Psoas muscle (tissue), 8 donors: ENCODE data around the gene DISP2. TPM values are rescaled to one million over a fixed set of nuclear protein-coding genes. Genes with fewer than 3 reads are reported as not detected.

Experiments used
- ATAC-seq, 4 donors: fragments of 200-7000 bp; cut with Tn5 transposase; one replicate each; pipeline ENCODE4 v1.9.1; 2020; ENCODE audit warnings: moderate library complexity in 3 of 4, mild to moderate bottlenecking in 2 of 4
- DNase-seq, 2 donors: peaks; one replicate each; pipeline ENCODE4 v3.0.0-alpha.2; 2020
- H3K27ac ChIP-seq: fragments of 200-600 bp; one replicate; pipeline ENCODE4 v1.8.0; 2022
- H3K27me3 ChIP-seq, 3 donors: fragments of 200-600 bp in 1 of 3; one replicate each; pipeline versions ENCODE4 v1.6.1 to v1.8.0; 2013 to 2022; ENCODE audit warnings: low read length in 2 of 3, mild to moderate bottlenecking in 2 of 3, moderate library complexity in 1 of 3; ENCODE audit not compliant: insufficient read depth in 3 of 3
- H3K36me3 ChIP-seq, 2 donors: fragments of 200-600 bp in 1 of 2; one replicate each; pipeline versions ENCODE4 v1.6.1 to v1.8.0; 2013 to 2022; ENCODE audit warnings: low read depth in 1 of 2, mild to moderate bottlenecking in 1 of 2, moderate library complexity in 1 of 2; ENCODE audit not compliant: insufficient read depth in 1 of 2
- H3K4me1 ChIP-seq: fragments of 200-600 bp; one replicate; pipeline ENCODE4 v1.8.0; 2022
- H3K4me3 ChIP-seq: fragments of 200-600 bp; one replicate; pipeline ENCODE4 v1.8.0; 2022; ENCODE audit warnings: mild to moderate bottlenecking
- H3K9me3 ChIP-seq: fragments of 200-600 bp; one replicate; pipeline ENCODE4 v1.8.0; 2022
- CTCF ChIP-seq: fragments of 200-600 bp; IDR thresholded peaks from one replicate; pipeline ENCODE4 v1.8.0; 2022; ENCODE audit warnings: antibody characterized with exemption
- WGBS, 3 donors: extraction: QIAGEN DNeasy Blood & Tissue Kit; methylation state at CpG; one replicate each; pipeline versions ENCODE4 v1.1.6 to v1.1.7; 2013; 5-methylcytosine and 5-hydroxymethylcytosine counted together
- intact Hi-C, 2 donors: fragments of 100-400 bp; cut with DNase I; formaldehyde crosslinking; loops; one replicate each; pipeline versions ENCODE4 v1.11.0 to v1.14.2; 2022
- polyA plus RNA-seq, 3 donors: library from polyadenylated mRNA; stranded (reverse); fragments of 200-250 nt; gene quantifications; one replicate each; pipeline ENCODE4 v1.2.3, GENCODE V29; 2013
- total RNA-seq, 4 donors: library from RNA; stranded (reverse); fragmentation: NEBNext Ultra II Directional in 2 of 4; extraction: Animal tissue kit (Norgen Biotek cat#: 25700) in 2 of 4; gene quantifications; one replicate each; pipeline versions ENCODE4 v1.2.1 to v1.2.4, GENCODE V29; 2021 to 2023
- donor health status: healthy with polysubstance abuse.
- donor health status: DM: no; HTN: no; CAD: no; lungs with moderate emphysema.
- donor health status: Bipolar disorder and iron deficiency.
- donor health status: healthy.
- donor health status: DM: yes; HTN: yes; CAD: no.
- donor health status: DM: no; HTN: no; CAD: no.
- donor health status: DM: no; HTN: no; CAD: no.
- donor health status: DM: yes; HTN: yes; CAD: no.

Gene DISP2
- total and polyA plus RNA-seq, 7 donors: 0.05 to 2.4 (median 0.62) TPM

DNA sequence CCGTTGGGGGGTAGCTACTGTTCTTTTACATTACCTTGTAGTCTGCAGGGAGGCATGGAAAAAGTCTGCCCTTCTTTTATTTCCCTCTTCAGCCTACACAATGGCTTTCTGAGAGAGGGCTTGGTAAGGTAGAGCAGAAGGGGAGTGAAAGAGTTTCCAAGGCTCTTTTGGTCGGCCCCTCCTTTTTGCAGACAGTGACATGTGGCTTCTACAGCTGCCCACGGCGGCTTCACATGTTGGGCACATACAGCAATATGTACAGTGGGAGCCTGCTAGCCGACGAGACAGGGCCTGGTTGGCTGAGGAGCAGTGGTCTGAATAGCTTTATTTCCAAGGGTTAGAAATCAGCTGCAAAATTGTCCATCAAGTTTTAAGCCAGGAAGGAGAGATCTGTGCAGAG is 30.6 kb upstream of the DISP2 start:
- TF ChIP-seq CTCF: no peak
- H3K9me3 ChIP-seq: no peaks in the 10 kb centered on the region
- no peaks in the 10 kb centered on the region for H3K27me3 ChIP-seq
- intact Hi-C loops: no loop called here
- no peak for DNase-seq
- WGBS, 3 donors: 43 to 58% (median 48%) methylated on average over 6 of the region's 6 CpGs
- no peak overlapping the region for H3K4me3 ChIP-seq
- ATAC-seq: no peak
- peaks cover 49% of the 10 kb centered on the region for H3K4me1 ChIP-seq
- H3K27ac ChIP-seq: no peak overlapping the region
- peaks cover 0 to 17% of the 10 kb centered on the region in 2 donors for H3K36me3 ChIP-seq

- no peak for DNase-seq
- H3K27ac ChIP-seq: no peak overlapping the region
- H3K27me3 ChIP-seq: no peaks in the 10 kb centered on the region
- peaks cover 0 to 17% of the 10 kb centered on the region in 2 donors for H3K36me3 ChIP-seq
- no peak for TF ChIP-seq CTCF
- ATAC-seq: no peak
- no peak overlapping the region for H3K4me3 ChIP-seq
- intact Hi-C loops: no loop called here
- H3K9me3 ChIP-seq: no peaks in the 10 kb centered on the region
- 76 to 77% (median 76%) methylated on average over 3 of the region's 3 CpGs for WGBS, 3 donors
- H3K4me1 ChIP-seq: peaks cover 57% of the 10 kb centered on the region
Observed at GRCh38 chr15:40328176-40328575, 29.8 kb upstream of the DISP2 start.

DNA sequence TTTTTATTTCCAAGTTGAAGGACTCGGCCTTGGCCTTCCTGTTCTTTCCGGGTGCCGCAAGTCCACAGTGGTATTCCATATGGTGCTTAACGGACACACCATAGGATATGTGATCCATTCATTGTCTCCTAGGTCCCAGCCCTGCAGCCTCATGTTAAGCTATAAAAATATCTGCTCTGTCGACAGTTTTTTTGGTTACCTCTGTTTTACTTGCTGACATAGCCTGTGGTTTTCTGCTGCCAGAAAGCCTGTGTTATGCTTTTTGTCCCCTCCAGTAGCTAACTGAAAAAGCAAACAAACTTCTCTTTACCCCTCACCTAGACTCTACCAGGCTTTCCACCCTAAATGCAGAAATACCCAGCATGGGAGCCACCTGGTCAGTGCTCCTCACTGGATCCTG is 29.3 kb upstream of the DISP2 start:
- DNase-seq: no peak
- Histone ChIP-seq H3K4me3 (no peak overlapping the region), H3K36me3 (peaks cover 0 to 17% of the 10 kb centered on the region in 2 donors), H3K4me1 (peaks cover 62% of the 10 kb centered on the region), H3K27ac (no peak overlapping the region), H3K9me3 (no peaks in the 10 kb centered on the region), H3K27me3 (no peaks in the 10 kb centered on the region)
- TF ChIP-seq CTCF: no peak
- ATAC-seq: no peak
- intact Hi-C loops: no loop called here
- 78 to 88% (median 80%) methylated on average over 5 of the region's 5 CpGs for WGBS, 3 donors

DNA sequence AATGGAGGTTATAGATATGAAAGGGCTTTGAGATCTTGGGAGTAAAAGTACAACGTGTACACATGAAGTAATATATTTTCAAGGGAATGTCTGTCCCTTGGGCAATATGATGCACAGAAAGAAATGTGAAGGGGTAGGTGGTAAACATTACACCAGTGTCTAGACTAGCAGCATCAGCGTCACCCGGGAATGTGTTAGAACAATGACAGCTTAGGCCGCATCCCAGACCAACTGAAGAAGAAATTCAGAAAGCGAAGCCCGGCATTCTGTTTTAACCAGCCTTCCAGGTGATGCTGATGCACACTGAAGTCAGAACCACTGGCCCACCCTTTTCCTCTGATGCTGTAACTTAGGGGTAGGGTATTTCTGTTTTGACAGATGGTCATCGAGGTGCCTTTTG is 28.2 kb upstream of the DISP2 start:
- ATAC-seq (peak in 1 of 4 donors; percentile 4), DNase-seq (no peak)
- Histone ChIP-seq H3K36me3 (peaks cover 0 to 20% of the 10 kb centered on the region in 2 donors), H3K4me1 (peaks cover 69% of the 10 kb centered on the region), H3K27me3 (no peaks in the 10 kb centered on the region), H3K4me3 (no peak overlapping the region), H3K27ac (no peak overlapping the region), H3K9me3 (no peaks in the 10 kb centered on the region)
- 68 to 85% (median 77%) methylated on average over 7 of the region's 7 CpGs for WGBS, 3 donors
- intact Hi-C loops: no loop called here
- no peak for TF ChIP-seq CTCF

GRCh38 chr15:40330368-40330836 is 27.6 kb upstream of the DISP2 start:
- peaks cover 72% of the 10 kb centered on the region for H3K4me1 ChIP-seq
- intact Hi-C loops: no loop called here
- H3K27ac ChIP-seq: no peak overlapping the region
- 46 to 54% (median 47%) methylated on average over 5 of the region's 5 CpGs for WGBS, 3 donors
- peaks cover 0 to 26% of the 10 kb centered on the region in 2 donors for H3K36me3 ChIP-seq
- no peak for TF ChIP-seq CTCF
- no peak overlapping the region for H3K4me3 ChIP-seq
- peak; percentile 13 to 30 (median 26) for ATAC-seq
- H3K27me3 ChIP-seq: no peaks in the 10 kb centered on the region
- DNase-seq: no peak
- H3K9me3 ChIP-seq: no peaks in the 10 kb centered on the region
